ENCODE results near the gene TREML4. TPM values are rescaled to one million over a fixed set of nuclear protein-coding genes. Genes with fewer than 3 reads are reported as not detected.
"Not testable (repeated sequence)": the region's sequence is repeated elsewhere in the genome, so short reads cannot be mapped to it uniquely, and the experiment has no call there.

TREML4 gene
- total RNA-seq, 1 donor from 2014 or later, result not detected

GRCh38 chr6:41239467-41240159 is 11.5 kb downstream of the TREML4 start:
- H3K9me3 Mint-ChIP-seq (ENCODE audit: low read depth), result no peaks in the 10 kb centered on the region
- no peak for DNase-seq (ENCODE audit: low spot score, unreplicated experiment)
- H3K27me3 Mint-ChIP-seq, result peaks cover 64% of the 10 kb centered on the region
- peak; percentile 17 for TF ChIP-seq CTCF (IDR thresholded peaks at IDR 0.05; ENCODE audit: unreplicated experiment)
- H3K27ac Mint-ChIP-seq, result no peak overlapping the region
- no peaks in the 10 kb centered on the region for H3K36me3 Mint-ChIP-seq (ENCODE audit: insufficient read depth)
- H3K4me3 Mint-ChIP-seq (ENCODE audit: low read depth), result no peak overlapping the region
- no peaks in the 10 kb centered on the region for H3K4me1 Mint-ChIP-seq (ENCODE audit: low read depth)

- H3K27me3 Mint-ChIP-seq, result peaks cover 18% of the 10 kb centered on the region
- DNase-seq (ENCODE audit: low spot score, unreplicated experiment); H3K36me3 Mint-ChIP-seq (ENCODE audit: insufficient read depth); H3K27ac Mint-ChIP-seq; H3K9me3 Mint-ChIP-seq (ENCODE audit: low read depth); H3K4me1 Mint-ChIP-seq (ENCODE audit: low read depth); H3K4me3 Mint-ChIP-seq (ENCODE audit: low read depth): not testable (repeated sequence)
Observed at GRCh38 chr6:41246529-41246928, 18.4 kb downstream of the TREML4 start.

GRCh38 chr6:41247288-41247865 is 19.2 kb downstream of the TREML4 start:
- Mint-ChIP-seq H3K9me3 (ENCODE audit: low read depth) (peaks cover 6% of the 10 kb centered on the region), H3K4me1 (ENCODE audit: low read depth) (no peaks in the 10 kb centered on the region), H3K4me3 (ENCODE audit: low read depth) (no peak overlapping the region), H3K27me3 (peaks cover 18% of the 10 kb centered on the region), H3K27ac (no peak overlapping the region), H3K36me3 (ENCODE audit: insufficient read depth) (no peaks in the 10 kb centered on the region)
- DNase-seq (ENCODE audit: low spot score, unreplicated experiment), result no peak
- TF ChIP-seq CTCF (IDR thresholded peaks at IDR 0.05; ENCODE audit: unreplicated experiment), result no peak

- Mint-ChIP-seq H3K36me3 (ENCODE audit: insufficient read depth) (no peaks in the 10 kb centered on the region), H3K9me3 (ENCODE audit: low read depth) (peaks cover 6% of the 10 kb centered on the region)
- no peak for TF ChIP-seq CTCF (IDR thresholded peaks at IDR 0.05; ENCODE audit: unreplicated experiment)
Observed at GRCh38 chr6:41247882-41248705, 19.9 kb downstream of the TREML4 start.

GRCh38 chr6:41252401-41253169 is 24.4 kb downstream of the TREML4 start:
- Mint-ChIP-seq H3K27me3 (peaks cover 13% of the 10 kb centered on the region), H3K36me3 (ENCODE audit: insufficient read depth) (no peaks in the 10 kb centered on the region), H3K4me3 (ENCODE audit: low read depth) (no peak overlapping the region), H3K4me1 (ENCODE audit: low read depth) (peaks cover 13% of the 10 kb centered on the region), H3K9me3 (ENCODE audit: low read depth) (no peaks in the 10 kb centered on the region), H3K27ac (no peak overlapping the region)
- no peak for TF ChIP-seq CTCF (IDR thresholded peaks at IDR 0.05; ENCODE audit: unreplicated experiment)
- DNase-seq (ENCODE audit: low spot score, unreplicated experiment), result no peak

More at GRCh38 chr6:41247882-41248705, 19.9 kb downstream of the TREML4 start:
- Mint-ChIP-seq H3K27ac (no peak overlapping the region), H3K4me1 (ENCODE audit: low read depth) (no peaks in the 10 kb centered on the region), H3K4me3 (ENCODE audit: low read depth) (no peak overlapping the region), H3K27me3 (peaks cover 18% of the 10 kb centered on the region)
- no peak for DNase-seq (ENCODE audit: low spot score, unreplicated experiment)

Measured in progenitor cell of endocrine pancreas (in vitro differentiated cells).